HG02885 (cell line): ENCODE measurements around the gene RAB15.

Experiments
- ATAC-seq: cut with Tn5 transposase; IDR thresholded peaks from one replicate; pipeline ENCODE4 v1.9.1; 2021; ENCODE audit warnings: mild to moderate bottlenecking; ENCODE audit not compliant: unreplicated experiment, poor library complexity

Gene RAB15

GRCh38 chr14:64958743-64959142, 13.4 kb downstream of the RAB15 start:
- no peak for ATAC-seq

DNA sequence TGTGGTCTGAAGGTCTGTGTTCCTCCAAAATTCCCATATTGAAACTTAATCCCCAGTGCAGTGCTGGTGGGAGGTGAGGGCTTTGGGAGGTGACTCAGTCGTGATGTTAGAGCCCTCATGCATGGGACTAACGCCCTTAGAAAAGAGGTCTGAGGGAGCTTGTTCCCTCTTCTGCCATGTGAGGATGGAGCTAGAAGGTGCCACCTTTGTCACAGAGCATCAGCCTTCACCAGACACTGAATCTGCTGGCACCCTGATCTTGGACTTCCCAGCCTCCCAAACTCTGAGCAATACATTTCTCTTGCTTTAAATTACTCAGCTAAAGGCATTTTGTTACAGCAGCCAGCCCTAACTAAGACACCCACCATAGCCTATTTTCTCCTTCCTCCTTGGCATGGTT, 13.9 kb downstream of the RAB15 start:
- ATAC-seq, result no peak

DNA sequence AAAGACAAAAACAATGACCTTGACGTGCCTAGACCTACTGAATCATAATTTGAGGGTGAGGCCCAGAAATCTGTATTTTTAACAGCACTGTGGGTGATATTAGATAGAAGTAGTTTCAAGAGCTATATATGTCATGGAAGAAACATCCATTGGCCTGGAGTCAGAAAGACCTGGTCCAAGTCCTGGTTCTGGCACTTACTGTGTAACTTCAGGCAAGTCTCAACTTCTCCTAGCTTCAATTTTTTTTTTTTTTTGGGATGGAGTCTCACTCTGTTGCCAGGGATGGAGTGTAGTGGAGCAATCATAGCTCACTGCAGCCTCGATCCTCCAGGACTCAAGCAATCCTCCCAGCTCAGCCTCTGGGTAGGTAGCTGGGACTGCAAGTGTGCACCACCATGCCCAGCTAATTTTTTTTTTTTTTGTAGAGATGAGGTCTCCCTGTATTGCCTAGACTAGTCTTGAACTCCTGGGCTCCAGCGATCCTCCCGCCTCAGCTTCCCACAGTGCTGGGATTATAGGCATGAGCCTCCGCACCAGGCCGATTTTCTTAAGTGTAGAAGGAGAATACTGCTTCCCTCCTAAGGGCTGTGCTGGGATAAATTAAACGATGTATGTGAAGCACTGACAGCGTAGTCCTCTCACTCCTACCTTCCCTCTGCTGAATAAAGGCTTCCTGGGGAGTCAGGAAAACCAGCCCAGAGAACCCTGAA, 15.3 kb downstream of the RAB15 start:
- ATAC-seq, result no peak

DNA sequence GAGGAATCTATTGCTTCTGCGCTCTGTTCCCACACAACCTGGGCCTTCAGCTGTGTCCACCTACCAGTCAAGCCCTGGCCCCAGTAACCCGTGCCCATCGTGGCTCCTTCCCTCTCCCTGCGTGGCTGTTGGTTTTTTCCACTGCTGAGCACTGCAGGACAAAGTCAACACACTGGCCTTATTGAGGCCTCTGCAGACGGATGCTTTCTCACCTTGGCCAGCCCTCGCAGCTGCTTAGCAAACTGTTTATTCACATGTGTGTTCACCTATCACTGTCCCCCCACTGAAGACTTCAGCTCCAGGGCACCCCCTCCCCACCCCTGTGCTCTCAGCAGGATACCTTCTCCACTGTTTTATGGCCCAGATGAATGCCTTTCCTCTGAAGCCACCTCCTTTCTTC, 16.8 kb downstream of the RAB15 start:
- ATAC-seq, result no peak

GRCh38 chr14:64954491-64955240, 17.5 kb downstream of the RAB15 start:
- no peak for ATAC-seq

DNA sequence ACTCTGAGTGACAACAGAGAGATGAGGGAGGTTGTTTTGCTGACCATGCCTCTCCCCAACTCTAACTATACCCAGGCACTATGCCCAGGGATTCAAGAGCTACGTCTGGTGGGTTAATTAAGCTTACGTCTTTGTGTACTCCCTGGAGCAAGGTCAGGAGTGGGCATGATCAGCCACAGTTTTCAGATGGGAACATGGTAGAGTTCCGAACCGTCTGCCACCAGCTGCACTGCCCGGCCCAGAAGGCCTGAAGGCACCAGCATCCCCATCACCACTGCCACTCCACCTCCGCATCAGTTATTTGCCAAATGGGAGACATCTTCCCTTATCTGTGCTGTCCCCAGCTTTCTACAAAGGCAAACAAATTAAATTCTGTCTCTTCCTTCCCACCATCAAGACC, 18.5 kb downstream of the RAB15 start:
- ATAC-seq, result no peak

GRCh38 chr14:64953310-64953654, 18.9 kb downstream of the RAB15 start:
- ATAC-seq, result no peak

DNA sequence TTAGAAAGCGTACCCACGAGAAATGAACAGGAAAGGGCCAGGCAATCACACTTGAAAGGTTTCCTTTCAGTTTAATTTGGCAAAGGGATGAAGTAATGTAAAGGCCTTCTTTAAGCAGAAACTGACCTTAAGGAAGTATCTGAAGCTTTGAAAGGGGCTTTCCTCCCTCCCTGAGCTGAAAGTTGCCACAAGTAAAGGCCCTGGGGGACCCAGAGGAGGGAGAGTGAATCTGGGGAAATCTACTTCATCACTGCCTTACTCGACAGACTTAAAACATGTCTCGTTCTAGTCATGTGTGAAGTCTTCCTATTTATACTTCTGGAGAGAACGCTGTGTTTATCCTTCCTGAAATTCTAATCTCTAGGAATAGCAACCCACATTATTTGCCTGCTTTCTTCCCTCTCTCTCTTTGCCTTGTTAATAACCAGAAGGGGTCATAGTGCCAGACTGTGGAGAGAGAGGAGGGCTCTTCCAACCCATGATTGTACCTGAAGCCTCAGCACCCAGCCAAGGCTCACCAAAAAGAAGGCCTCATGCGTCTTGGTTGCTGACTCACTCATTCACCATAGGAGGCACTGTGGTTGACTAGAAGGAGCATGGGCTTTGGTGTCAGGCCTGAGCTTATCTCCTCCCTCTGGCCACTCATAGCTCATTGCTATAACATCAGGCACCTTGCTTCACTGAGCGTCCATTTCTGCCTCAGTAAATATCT, 19.4 kb downstream of the RAB15 start:
- ATAC-seq, result peak; percentile 68

DNA sequence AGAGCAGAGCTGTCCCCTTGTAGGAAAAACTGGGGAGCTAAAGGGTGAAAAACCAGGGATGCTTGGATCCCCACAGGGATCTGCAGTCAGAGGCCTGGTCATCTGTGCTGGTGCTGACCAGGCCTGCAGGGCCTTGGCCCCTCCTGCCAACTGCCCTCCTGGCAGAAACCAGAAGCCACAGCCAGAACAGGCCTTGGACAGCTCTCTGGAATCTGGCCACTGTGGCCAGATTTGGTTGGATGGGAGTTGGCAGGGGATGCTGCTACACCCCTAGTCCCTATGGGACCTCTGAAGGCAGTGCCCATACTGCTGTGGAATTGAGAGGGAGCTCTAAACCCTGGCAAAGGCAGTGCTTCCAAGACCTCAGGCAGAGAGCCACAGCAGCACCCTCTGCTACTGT, 20.4 kb downstream of the RAB15 start:
- no peak for ATAC-seq

DNA sequence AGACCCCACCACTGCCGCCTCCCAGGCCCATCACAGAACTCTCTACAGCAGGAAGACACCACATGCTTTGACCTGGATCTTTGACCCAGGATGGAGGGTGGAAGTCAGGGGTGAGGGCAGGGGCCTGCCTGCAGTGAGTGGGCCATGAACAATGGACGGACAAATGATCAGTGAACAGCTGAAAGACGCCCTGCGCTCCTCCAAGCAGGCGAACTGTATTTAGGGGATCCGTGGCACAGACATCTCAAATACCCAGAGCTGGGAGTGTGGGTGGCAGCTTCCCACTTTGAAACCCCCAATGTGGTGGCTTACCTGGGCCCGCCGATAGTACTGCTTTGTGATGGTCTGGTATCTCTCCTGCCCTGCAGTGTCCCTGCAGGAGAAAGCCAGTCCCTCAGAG, 20.8 kb downstream of the RAB15 start:
- ATAC-seq, result no peak

DNA sequence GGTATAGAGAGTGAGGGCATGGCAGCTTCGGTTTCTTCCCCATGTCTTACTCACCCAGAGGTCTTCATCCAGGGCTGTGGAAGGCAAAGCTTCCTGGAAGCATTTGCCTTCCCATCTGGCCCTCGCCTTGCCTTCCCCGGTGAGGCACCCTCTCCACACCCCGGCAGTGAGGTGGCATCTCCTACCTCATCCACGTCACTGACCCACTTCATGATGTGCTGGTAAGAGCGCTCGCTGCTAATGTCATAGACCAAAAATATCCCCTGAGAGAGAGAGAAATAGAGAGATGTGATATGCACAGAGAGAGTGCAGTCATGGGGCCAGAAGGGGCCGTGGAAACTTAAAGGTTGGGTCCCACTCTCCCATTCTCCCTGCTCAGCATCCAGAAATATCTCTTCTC, 21.2 kb downstream of the RAB15 start:
- ATAC-seq, result no peak

DNA sequence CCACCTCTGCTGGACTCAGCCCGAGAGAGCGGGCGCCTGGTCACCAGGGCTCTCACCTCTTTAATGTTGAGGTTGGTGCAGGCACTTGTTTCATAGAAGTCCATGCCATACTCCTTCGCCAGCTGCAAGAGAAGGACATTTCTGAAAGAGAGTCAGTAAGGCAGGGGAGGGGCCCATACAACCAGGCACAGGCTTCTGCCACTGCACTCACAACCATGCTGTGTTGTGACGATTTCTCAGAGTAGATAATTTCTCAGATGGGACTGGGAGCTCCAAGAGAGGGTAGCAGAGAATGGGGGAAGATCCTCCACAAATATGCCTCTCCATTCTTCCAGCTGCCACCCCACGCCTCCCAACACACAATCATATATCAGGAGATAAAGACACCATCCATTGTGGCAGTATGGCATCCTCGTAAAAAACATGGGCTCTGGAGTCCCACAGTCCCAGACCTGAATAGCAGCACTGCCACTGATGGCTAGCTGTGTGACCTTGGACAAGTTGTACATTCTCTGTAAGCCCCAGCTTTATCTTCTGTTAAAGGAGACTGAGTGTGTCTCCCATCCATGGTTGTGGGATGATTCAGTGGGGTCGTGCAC, 23.4 kb downstream of the RAB15 start:
- no peak for ATAC-seq

- no peak for ATAC-seq
These were observed 24.2 kb downstream of the RAB15 start for GRCh38 chr14:64947710-64948611.

DNA sequence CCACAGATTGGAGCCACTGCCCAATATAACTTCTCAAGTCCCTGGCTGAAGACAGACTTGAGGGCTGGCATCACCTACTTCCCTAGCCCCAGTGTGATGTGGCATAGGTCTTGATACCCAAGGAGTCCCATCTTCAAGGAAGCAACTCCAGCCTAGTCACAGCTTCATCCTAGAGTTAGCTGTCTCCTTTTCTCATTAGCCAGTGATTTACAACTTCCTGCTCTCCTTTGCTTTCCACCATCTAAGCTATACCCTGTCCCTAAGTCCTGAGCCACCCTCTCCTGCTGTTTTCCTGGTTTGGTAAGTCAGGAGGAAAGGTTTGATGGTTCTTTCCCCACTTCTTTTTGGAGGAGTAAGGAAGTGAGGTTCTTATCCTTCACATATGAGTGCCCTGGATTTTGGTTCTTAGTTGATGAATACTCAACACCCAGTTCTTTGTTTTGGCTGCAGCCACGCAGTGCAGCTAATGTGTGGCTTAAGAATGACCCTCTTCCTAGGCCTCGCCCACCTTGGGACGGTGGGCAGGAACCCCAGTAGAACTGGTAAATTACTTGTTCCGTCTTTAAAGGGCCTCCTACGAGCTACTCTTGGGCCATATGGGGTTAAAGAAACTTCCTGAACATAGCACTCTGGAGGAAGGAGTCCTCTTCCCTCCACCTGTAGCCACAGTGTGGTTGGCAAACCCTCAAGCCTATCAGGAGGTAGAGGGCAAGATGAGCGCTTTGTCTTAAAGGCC, 25.7 kb downstream of the RAB15 start:
- ATAC-seq, result no peak

GRCh38 chr14:64945431-64946178, 26.5 kb downstream of the RAB15 start:
- no peak for ATAC-seq

DNA sequence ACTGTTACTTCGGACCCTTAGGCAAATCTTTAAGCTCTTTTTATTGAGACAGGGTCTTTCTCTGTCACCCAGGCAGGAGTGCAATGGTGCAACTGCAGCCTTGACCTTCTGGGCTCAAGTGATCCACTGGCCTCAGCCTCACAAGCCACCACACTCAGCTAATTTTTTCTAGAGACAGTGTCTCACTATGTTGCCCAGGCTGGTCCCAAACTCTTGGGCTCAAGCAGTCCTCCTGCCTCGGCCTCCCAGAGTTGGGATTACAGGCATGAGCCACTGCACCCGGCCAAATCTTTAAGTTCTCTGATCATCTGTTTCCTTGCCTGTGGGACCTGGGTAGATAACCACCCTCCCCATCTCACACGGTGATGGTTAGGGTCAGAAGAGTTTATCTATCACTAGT, 27.3 kb downstream of the RAB15 start:
- ATAC-seq, result no peak

GRCh38 chr14:64944041-64944440, 28.1 kb downstream of the RAB15 start:
- ATAC-seq, result no peak

DNA sequence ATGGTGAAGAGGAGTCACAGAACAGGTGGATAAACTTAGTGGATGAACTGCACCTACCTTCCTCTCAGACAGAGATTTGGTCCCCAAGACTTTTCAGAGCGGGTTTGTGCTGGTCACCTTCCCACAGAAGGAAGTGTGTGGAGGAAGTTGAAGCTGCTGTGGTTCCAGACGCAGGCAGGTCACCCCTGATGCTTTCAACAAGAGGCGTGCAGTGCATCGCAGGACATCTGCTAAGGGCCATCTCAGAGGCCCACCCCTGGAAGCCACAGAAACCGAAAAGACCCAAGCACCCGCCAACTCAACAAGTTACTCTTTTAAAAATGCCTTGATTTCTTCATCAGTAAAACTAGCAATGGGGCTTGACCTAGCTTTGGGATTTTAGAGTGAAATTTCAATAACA, 28.6 kb downstream of the RAB15 start:
- peak; percentile 60 for ATAC-seq
